GM23338 (cell line): Measurements from ENCODE around the gene CSRNP3. TPM values are rescaled to one million over a fixed set of nuclear protein-coding genes. Genes with fewer than 3 reads are reported as not detected.

Experiments used
- ATAC-seq: fragments of 200-7000 bp; cut with Tn5 transposase; 3 replicates; pipeline ENCODE4 v1.9.1; 2020
- DNase-seq: peaks from one replicate; pipeline ENCODE4 v3.0.0-alpha.2; 2015; ENCODE audit warnings: low spot score
- H2AFZ ChIP-seq: fragments of 200-600 bp; sonication (generic); 2 replicates; pipeline ENCODE4 v1.8.0; 2016; ENCODE audit warnings: antibody characterized with exemption, mild to moderate bottlenecking, moderate library complexity
- H3F3A ChIP-seq: fragments of 200-600 bp; sonication (generic); replicated peaks from 2 replicates; pipeline ENCODE4 v1.8.0; 2017; ENCODE audit warnings: antibody characterized with exemption, mixed run types, low read depth
- H3K27ac ChIP-seq: fragments of 200-600 bp; sonication (generic); 2 replicates; pipeline ENCODE4 v1.6.1; 2016; ENCODE audit warnings: low read depth
- H3K27me3 ChIP-seq: fragments of 200-600 bp; sonication (generic); 2 replicates; pipeline ENCODE4 v1.8.0; 2016; ENCODE audit warnings: mild to moderate bottlenecking, mixed run types, moderate library complexity; ENCODE audit not compliant: insufficient read depth
- H3K36me3 ChIP-seq: fragments of 200-600 bp; sonication (generic); 2 replicates; pipeline ENCODE4 v1.8.0; 2016; ENCODE audit warnings: mild to moderate bottlenecking; ENCODE audit not compliant: insufficient read depth
- H3K4me1 ChIP-seq: fragments of 200-600 bp; sonication (generic); 2 replicates; pipeline ENCODE4 v1.8.0; 2016; ENCODE audit warnings: mild to moderate bottlenecking, moderate library complexity; ENCODE audit not compliant: insufficient read depth
- H3K4me2 ChIP-seq: fragments of 200-600 bp; sonication (generic); 2 replicates; pipeline ENCODE4 v1.7.1; 2017; ENCODE audit warnings: mixed run types
- H3K4me3 ChIP-seq: fragments of 200-600 bp; sonication (generic); 2 replicates; pipeline ENCODE4 v1.6.1; 2016; ENCODE audit warnings: mixed run types
- H3K79me2 ChIP-seq: fragments of 200-600 bp; sonication (generic); replicated peaks from 2 replicates; pipeline ENCODE4 v1.8.0; 2017; ENCODE audit warnings: mild to moderate bottlenecking; ENCODE audit not compliant: insufficient read depth
- H3K9me2 ChIP-seq: fragments of 200-600 bp; sonication (generic); 2 replicates; pipeline ENCODE4 v1.8.0; 2017; ENCODE audit not compliant: insufficient read depth
- H4K20me1 ChIP-seq: fragments of 200-600 bp; sonication (generic); replicated peaks from 2 replicates; pipeline ENCODE4 v1.8.0; 2017; ENCODE audit warnings: mild to moderate bottlenecking; ENCODE audit not compliant: insufficient read depth
- H3K27ac Mint-ChIP-seq: 2 replicates; pipeline ENCODE4 v1.8.0; 2020; ENCODE audit warnings: inconsistent platforms, mild to moderate bottlenecking, moderate library complexity, mixed read lengths
- H3K27me3 Mint-ChIP-seq: 3 replicates; pipeline ENCODE4 v1.8.0; 2022; ENCODE audit warnings: low read depth, mild to moderate bottlenecking, moderate library complexity, mixed read lengths, inconsistent platforms; ENCODE audit not compliant: insufficient read depth, poor library complexity
- H3K36me3 Mint-ChIP-seq: 3 replicates; pipeline ENCODE4 v1.8.0; 2021; ENCODE audit warnings: low read depth, mild to moderate bottlenecking, inconsistent platforms, moderate library complexity, mixed read lengths
- H3K4me1 Mint-ChIP-seq: 3 replicates; pipeline ENCODE4 v1.8.0; 2020; ENCODE audit warnings: mild to moderate bottlenecking, inconsistent platforms, mixed read lengths
- H3K4me3 Mint-ChIP-seq: 3 replicates; pipeline ENCODE4 v1.8.0; 2021; ENCODE audit warnings: moderate library complexity, mild to moderate bottlenecking, inconsistent platforms, mixed read lengths
- H3K9me3 Mint-ChIP-seq: 3 replicates; pipeline ENCODE4 v1.8.0; 2020; ENCODE audit warnings: moderate library complexity, mild to moderate bottlenecking, inconsistent platforms, mixed read lengths
- NANOG ChIP-seq: IDR thresholded peaks from 2 replicates; pipeline ENCODE4 v1.6.1; 2016; ENCODE audit warnings: antibody characterized with exemption, borderline replicate concordance
- STAT1 ChIP-seq: IDR thresholded peaks from one replicate; pipeline ENCODE4 v1.6.1; 2016; ENCODE audit warnings: antibody characterized with exemption; ENCODE audit not compliant: unreplicated experiment
- ZNF114 ChIP-seq: fragments of 250-450 bp; sonication (Bioruptor Pico); IDR thresholded peaks from 2 replicates; pipeline ENCODE4 v1.5.0; 2020; ENCODE audit warnings: mild to moderate bottlenecking, moderate library complexity
- polyA plus RNA-seq: library from polyadenylated mRNA; unstranded; fragments of >200 nt; fragmentation: Nextera tagmentation; extraction: Ambion mirVana; gene quantifications from 2 replicates; pipeline ENCODE4 v1.2.1, GENCODE V29; 2016
- total RNA-seq: library from RNA; depleted of rRNA; stranded (reverse); fragments of >200 nt; shearing (Covaris generic); gene quantifications from 2 replicates; pipeline ENCODE4 v1.2.3, GENCODE V29; 2014
- TF ChIP-seq, protein P1 (sequence below): fragments of 250-450 bp; sonication (Bioruptor Pico); IDR thresholded peaks from 2 replicates; pipeline ENCODE4 v1.5.0; 2020; ENCODE audit warnings: mild to moderate bottlenecking, moderate library complexity
- TF ChIP-seq, protein P2 (sequence below), 2 experiments: fragments of 200-600 bp in 1 of 2; sonication (generic) in 1 of 2; conservative IDR thresholded peaks; 2 replicates each; pipeline versions ENCODE4 v1.5.1 to v1.6.1; 2016 to 2017; ENCODE audit warnings: antibody characterized with exemption in 2 of 2, low read depth in 2 of 2, mild to moderate bottlenecking in 2 of 2, moderate library complexity in 1 of 2
- TF ChIP-seq, protein P3 (sequence below): IDR thresholded peaks from 2 replicates; pipeline ENCODE4 v1.6.1; 2016; ENCODE audit warnings: antibody characterized with exemption

Gene CSRNP3
- total and polyA plus RNA-seq, 2 experiments from 2014 or later, result 3.8 to 6.8 TPM

DNA sequence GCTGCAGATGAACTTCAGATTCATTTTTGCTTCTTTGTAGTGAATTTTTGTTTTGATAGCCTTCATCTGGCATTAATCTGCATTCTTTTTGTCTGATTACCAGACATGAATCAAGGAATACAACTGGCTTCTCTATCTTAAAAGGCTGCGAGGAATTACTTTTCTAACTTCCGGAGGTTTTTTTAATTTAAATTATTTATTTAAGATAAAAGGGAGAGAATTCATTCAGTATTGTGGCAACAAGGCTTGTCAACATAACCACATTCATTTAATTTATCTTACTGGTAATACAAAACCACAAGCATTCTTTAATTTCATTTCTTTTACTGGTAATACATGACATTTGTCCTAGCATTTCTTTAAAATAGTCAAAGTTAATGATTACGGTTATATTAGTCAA, 36.0 kb downstream of the CSRNP3 start (continued):
- TF ChIP-seq, protein P1, sequence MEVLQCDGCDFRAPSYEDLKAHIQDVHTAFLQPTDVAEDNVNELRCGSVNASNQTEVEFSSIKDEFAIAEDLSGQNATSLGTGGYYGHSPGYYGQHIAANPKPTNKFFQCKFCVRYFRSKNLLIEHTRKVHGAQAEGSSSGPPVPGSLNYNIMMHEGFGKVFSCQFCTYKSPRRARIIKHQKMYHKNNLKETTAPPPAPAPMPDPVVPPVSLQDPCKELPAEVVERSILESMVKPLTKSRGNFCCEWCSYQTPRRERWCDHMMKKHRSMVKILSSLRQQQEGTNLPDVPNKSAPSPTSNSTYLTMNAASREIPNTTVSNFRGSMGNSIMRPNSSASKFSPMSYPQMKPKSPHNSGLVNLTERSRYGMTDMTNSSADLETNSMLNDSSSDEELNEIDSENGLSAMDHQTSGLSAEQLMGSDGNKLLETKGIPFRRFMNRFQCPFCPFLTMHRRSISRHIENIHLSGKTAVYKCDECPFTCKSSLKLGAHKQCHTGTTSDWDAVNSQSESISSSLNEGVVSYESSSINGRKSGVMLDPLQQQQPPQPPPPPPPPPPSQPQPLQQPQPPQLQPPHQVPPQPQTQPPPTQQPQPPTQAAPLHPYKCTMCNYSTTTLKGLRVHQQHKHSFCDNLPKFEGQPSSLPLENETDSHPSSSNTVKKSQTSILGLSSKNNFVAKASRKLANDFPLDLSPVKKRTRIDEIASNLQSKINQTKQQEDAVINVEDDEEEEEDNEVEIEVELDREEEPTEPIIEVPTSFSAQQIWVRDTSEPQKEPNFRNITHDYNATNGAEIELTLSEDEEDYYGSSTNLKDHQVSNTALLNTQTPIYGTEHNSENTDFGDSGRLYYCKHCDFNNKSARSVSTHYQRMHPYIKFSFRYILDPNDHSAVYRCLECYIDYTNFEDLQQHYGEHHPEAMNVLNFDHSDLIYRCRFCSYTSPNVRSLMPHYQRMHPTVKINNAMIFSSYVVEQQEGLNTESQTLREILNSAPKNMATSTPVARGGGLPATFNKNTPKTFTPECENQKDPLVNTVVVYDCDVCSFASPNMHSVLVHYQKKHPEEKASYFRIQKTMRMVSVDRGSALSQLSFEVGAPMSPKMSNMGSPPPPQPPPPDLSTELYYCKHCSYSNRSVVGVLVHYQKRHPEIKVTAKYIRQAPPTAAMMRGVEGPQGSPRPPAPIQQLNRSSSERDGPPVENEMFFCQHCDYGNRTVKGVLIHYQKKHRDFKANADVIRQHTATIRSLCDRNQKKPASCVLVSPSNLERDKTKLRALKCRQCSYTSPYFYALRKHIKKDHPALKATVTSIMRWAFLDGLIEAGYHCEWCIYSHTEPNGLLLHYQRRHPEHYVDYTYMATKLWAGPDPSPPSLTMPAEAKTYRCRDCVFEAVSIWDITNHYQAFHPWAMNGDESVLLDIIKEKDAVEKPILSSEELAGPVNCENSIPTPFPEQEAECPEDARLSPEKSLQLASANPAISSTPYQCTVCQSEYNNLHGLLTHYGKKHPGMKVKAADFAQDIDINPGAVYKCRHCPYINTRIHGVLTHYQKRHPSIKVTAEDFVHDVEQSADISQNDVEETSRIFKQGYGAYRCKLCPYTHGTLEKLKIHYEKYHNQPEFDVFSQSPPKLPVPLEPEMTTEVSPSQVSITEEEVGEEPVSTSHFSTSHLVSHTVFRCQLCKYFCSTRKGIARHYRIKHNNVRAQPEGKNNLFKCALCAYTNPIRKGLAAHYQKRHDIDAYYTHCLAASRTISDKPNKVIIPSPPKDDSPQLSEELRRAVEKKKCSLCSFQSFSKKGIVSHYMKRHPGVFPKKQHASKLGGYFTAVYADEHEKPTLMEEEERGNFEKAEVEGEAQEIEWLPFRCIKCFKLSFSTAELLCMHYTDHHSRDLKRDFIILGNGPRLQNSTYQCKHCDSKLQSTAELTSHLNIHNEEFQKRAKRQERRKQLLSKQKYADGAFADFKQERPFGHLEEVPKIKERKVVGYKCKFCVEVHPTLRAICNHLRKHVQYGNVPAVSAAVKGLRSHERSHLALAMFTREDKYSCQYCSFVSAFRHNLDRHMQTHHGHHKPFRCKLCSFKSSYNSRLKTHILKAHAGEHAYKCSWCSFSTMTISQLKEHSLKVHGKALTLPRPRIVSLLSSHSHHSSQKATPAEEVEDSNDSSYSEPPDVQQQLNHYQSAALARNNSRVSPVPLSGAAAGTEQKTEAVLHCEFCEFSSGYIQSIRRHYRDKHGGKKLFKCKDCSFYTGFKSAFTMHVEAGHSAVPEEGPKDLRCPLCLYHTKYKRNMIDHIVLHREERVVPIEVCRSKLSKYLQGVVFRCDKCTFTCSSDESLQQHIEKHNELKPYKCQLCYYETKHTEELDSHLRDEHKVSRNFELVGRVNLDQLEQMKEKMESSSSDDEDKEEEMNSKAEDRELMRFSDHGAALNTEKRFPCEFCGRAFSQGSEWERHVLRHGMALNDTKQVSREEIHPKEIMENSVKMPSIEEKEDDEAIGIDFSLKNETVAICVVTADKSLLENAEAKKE (CRISPR knock-in tag), result no peak
- TF ChIP-seq ZNF114 (CRISPR knock-in tag) (no peak), NANOG (no peak)
- TF ChIP-seq, protein P2, sequence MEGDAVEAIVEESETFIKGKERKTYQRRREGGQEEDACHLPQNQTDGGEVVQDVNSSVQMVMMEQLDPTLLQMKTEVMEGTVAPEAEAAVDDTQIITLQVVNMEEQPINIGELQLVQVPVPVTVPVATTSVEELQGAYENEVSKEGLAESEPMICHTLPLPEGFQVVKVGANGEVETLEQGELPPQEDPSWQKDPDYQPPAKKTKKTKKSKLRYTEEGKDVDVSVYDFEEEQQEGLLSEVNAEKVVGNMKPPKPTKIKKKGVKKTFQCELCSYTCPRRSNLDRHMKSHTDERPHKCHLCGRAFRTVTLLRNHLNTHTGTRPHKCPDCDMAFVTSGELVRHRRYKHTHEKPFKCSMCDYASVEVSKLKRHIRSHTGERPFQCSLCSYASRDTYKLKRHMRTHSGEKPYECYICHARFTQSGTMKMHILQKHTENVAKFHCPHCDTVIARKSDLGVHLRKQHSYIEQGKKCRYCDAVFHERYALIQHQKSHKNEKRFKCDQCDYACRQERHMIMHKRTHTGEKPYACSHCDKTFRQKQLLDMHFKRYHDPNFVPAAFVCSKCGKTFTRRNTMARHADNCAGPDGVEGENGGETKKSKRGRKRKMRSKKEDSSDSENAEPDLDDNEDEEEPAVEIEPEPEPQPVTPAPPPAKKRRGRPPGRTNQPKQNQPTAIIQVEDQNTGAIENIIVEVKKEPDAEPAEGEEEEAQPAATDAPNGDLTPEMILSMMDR (conservative IDR thresholded peaks at IDR 0.05; ENCODE audit: low read depth in 2 of 2), result no peak

DNA sequence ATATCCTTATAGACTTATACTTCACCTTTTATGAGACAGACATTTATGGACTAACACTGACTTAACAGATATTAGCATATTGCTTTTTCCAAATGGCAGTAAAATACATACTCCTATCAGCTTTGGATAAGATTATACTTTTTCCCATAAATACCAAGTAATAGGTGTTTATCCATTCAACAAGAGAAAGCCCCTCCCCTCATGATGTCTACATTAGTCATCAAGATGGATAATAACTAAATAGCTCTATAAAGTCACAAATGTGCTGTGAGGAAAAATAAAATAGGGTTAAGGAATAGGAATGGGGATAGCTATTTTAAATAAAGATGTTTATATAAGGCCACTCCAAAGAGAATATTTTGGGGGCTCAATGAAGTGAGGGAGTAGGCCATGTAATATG, 39.4 kb downstream of the CSRNP3 start:
- Histone ChIP-seq H3K4me1 (no peaks in the 10 kb centered on the region), H3K27me3 (no peaks in the 10 kb centered on the region), H2AFZ (no peak overlapping the region), H3F3A (no peaks in the 10 kb centered on the region), H3K36me3 (no peaks in the 10 kb centered on the region), H3K4me2 (no peak overlapping the region), H4K20me1 (no peaks in the 10 kb centered on the region), H3K9me2 (no peaks in the 10 kb centered on the region), H3K4me3 (no peak overlapping the region), H3K27ac (no peak overlapping the region), H3K79me2 (no peaks in the 10 kb centered on the region)
- H3K9me3 Mint-ChIP-seq, result no peaks in the 10 kb centered on the region
- ATAC-seq (no peak), DNase-seq (no peak)
- H3K27ac Mint-ChIP-seq, result no peak overlapping the region
- no peaks in the 10 kb centered on the region for H3K36me3 Mint-ChIP-seq
- TF ChIP-seq, protein P3, sequence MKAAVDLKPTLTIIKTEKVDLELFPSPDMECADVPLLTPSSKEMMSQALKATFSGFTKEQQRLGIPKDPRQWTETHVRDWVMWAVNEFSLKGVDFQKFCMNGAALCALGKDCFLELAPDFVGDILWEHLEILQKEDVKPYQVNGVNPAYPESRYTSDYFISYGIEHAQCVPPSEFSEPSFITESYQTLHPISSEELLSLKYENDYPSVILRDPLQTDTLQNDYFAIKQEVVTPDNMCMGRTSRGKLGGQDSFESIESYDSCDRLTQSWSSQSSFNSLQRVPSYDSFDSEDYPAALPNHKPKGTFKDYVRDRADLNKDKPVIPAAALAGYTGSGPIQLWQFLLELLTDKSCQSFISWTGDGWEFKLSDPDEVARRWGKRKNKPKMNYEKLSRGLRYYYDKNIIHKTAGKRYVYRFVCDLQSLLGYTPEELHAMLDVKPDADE, result no peak
- TF ChIP-seq ZNF114 (CRISPR knock-in tag), result no peak
- TF ChIP-seq STAT1, result no peak
- H3K27me3 Mint-ChIP-seq, result no peaks in the 10 kb centered on the region
- no peak overlapping the region for H3K4me3 Mint-ChIP-seq
- no peaks in the 10 kb centered on the region for H3K4me1 Mint-ChIP-seq
